GM18507 (cell line): ENCODE results near the gene RGPD4.
"Not testable (repeated sequence)": the region's sequence is repeated elsewhere in the genome, so short reads cannot be mapped to it uniquely, and the experiment has no call there.

Source experiments
- DNase-seq: peaks from one replicate; pipeline ENCODE4 v3.0.0; 2011; ENCODE audit warnings: low read depth; ENCODE audit not compliant: insufficient read length; ENCODE audit errors: extremely low spot score
- FAIRE-seq: peaks from 2 replicates; lab custom pipeline; 2011; peaks lifted over from hg19 to GRCh38; lab: Jason Lieb, UNC

RGPD4 gene

GRCh38 chr2:107916121-107916520 is 89.4 kb downstream of the RGPD4 start:
- not testable (repeated sequence) for DNase-seq, FAIRE-seq

GRCh38 chr2:107916696-107917370 is 90.1 kb downstream of the RGPD4 start:
- DNase-seq, FAIRE-seq: not testable (repeated sequence)

GRCh38 chr2:107927034-107927534 is 100.4 kb downstream of the RGPD4 start:
- FAIRE-seq (no peak), DNase-seq (no peak)

GRCh38 chr2:107931412-107931811 is 104.7 kb downstream of the RGPD4 start:
- FAIRE-seq (no peak), DNase-seq (no peak)

- DNase-seq (no peak), FAIRE-seq (no peak)
Observed at GRCh38 chr2:107932488-107932887, 105.8 kb downstream of the RGPD4 start.

GRCh38 chr2:107932979-107933378 is 106.3 kb downstream of the RGPD4 start:
- no peak for DNase-seq
- FAIRE-seq: no peak

- FAIRE-seq: no peak
- DNase-seq: no peak
Observed at GRCh38 chr2:107936433-107937359, 110.0 kb downstream of the RGPD4 start.
